Measurements from ENCODE around the gene NIPA2.
"Not testable (repeated sequence)": the region's sequence is repeated elsewhere in the genome, so short reads cannot be mapped to it uniquely, and the experiment has no call there.

NIPA2 gene

DNA sequence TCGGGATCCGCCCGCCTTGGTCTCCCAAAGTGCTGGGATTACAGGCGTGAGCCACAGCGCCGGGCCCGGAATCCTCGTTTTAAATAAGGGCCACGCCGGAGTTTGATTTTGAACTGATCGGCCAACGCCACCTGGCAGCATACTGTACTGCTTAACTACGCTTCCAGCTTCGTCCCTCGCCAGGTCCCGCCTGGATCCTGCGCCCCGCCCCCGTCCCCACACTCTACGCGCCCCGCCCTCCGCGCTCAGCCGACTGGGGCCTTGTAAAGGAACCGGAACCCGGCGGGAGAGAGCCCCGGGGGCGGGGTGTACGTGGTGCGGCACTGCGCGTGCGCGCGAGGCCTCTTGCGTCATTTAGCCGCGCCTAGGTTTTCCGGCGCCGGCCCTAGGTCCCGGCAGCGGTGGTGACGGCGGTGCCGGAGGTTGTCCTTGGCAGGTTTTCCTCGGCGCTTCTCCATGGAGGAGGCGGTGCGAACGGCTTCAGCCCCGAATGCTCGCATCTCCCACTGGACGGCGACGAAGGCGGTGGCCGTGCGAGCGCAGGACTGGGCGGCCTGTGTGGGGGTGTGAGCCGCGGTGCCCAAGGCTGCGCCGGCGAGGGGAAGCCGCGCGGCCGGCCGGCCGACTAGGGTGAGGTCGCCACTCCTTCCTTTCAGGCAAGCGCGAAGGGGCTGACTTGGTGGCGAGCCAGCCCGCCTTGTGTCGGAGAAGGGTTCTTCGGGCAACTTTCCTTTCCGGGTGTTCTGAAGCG, at the start of gene NIPA2:
TSS of gene NIPA2 (plus strand) at position 375 of the 751 bp plus-strand sequence. CDS start 13,066 bp downstream, outside the sequence.
- Mint-ChIP-seq H3K4me1 (peaks cover 22% of the 10 kb centered on the region), H3K27me3 (no peaks in the 10 kb centered on the region), H3K27ac (peak within 1 kb of the TSS; percentile 97), H3K4me3 (peak within 1 kb of the TSS; percentile 97), H3K36me3 (peaks cover 8% of the 10 kb centered on the region), H3K9me3 (no peaks in the 10 kb centered on the region)
- ATAC-seq (ENCODE audit: low read depth): peak; percentile 80
- DNase-seq (ENCODE audit: low spot score in 2 of 2): peak; percentile 98 to 99

GRCh38 chr15:22794063-22794462, 44.4 kb upstream of the NIPA2 start:
- Mint-ChIP-seq H3K4me1 (peaks cover 30% of the 10 kb centered on the region), H3K4me3 (no peak overlapping the region), H3K9me3 (peaks cover 3% of the 10 kb centered on the region), H3K27me3 (no peaks in the 10 kb centered on the region), H3K36me3 (peaks cover 8% of the 10 kb centered on the region), H3K27ac (peak overlapping the region; percentile 31)
- DNase-seq (ENCODE audit: low spot score in 2 of 2): no peak
- no peak for ATAC-seq (ENCODE audit: low read depth)

DNA sequence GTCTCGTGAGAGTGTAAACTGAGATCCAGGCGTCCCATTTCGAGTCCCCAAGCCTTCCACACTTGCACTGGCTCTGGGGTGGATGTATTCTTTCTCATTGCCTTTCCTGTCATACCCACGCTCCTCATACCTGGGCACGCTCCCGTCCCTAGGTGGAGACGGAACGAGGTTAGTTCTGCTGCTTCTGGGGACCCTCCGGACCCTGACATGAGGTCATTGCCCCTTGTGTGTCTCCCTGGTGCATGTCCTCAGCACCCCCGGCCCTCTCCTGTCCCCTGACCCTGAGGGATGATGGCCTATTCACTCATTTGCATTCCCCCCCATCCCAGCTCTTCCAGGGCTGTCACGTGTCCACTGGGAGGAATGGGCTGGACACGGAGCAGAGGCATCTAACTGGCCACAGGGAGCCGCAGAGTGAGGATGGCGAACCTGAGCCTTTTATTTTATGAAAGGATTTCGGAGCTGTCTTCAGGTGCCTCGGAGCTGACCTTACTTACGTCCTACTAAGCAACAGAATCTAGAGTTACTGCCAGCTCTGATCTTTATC, 43.8 kb upstream of the NIPA2 start:
- H3K4me3 Mint-ChIP-seq: no peak overlapping the region
- H3K27ac Mint-ChIP-seq: peak overlapping the region; percentile 28
- peaks cover 3% of the 10 kb centered on the region for H3K36me3 Mint-ChIP-seq
- peaks cover 27% of the 10 kb centered on the region for H3K4me1 Mint-ChIP-seq
- H3K27me3 Mint-ChIP-seq: no peaks in the 10 kb centered on the region
- ATAC-seq (ENCODE audit: low read depth) (no peak), DNase-seq (ENCODE audit: low spot score in 2 of 2) (no peak)
- no peaks in the 10 kb centered on the region for H3K9me3 Mint-ChIP-seq

DNA sequence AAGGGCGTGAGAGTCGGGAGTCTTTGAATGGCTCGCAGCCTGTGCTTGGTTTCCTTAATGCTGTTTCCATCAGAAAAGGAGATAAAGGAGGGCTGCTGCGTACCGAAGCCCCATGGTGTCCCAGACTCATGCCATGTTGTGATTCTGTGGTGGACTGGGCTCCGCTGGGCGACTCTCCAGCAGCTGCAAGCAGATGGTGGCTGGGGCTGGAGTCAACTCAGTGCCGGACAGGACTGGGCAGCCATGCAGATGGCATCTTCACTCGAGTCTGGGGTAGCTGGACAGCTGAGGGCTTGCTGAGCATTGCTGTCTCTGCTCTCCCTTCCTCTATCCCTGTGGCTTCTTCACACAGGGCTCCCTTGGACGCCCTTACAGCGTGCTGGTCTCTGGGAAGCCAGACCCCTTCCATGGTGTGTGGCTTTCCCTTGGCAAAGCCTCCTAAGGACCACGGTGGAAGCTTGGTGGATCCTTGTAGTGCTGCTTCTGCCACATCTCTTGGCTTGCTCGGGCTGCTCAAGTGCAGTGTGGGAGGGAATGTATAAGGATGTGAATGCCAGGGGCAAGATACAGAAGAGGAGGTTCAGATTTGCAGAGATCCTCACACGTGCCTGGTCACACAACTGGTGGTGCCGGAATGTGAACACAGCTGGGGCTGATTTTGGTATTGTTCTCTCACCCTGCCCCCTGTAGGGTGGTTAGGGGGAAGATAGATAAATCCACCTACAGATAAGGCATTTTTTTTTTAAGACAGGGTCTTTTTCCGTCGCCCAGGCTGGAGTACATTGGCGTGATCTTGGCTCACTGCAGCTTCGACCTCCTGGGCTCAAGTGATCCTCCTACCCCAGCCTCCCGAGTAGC, 43.0 kb upstream of the NIPA2 start:
- Mint-ChIP-seq H3K27ac (peak overlapping the region; percentile 86), H3K4me3 (no peak overlapping the region)

GRCh38 chr15:22796079-22796478, 42.4 kb upstream of the NIPA2 start:
- Mint-ChIP-seq H3K27ac (peak overlapping the region; percentile 86), H3K27me3 (no peaks in the 10 kb centered on the region), H3K4me3 (peak overlapping the region; percentile 71), H3K4me1 (peaks cover 28% of the 10 kb centered on the region), H3K36me3 (peaks cover 4% of the 10 kb centered on the region), H3K9me3 (no peaks in the 10 kb centered on the region)
- ATAC-seq (ENCODE audit: low read depth) (no peak), DNase-seq (ENCODE audit: low spot score in 2 of 2) (no peak)

More for the DNA sequence above, 43.0 kb upstream of the NIPA2 start:
- Mint-ChIP-seq H3K36me3 (peaks cover 3% of the 10 kb centered on the region), H3K9me3 (no peaks in the 10 kb centered on the region), H3K27me3 (no peaks in the 10 kb centered on the region), H3K4me1 (peaks cover 30% of the 10 kb centered on the region)
- DNase-seq (ENCODE audit: low spot score in 2 of 2): no peak
- ATAC-seq (ENCODE audit: low read depth): no peak

DNA sequence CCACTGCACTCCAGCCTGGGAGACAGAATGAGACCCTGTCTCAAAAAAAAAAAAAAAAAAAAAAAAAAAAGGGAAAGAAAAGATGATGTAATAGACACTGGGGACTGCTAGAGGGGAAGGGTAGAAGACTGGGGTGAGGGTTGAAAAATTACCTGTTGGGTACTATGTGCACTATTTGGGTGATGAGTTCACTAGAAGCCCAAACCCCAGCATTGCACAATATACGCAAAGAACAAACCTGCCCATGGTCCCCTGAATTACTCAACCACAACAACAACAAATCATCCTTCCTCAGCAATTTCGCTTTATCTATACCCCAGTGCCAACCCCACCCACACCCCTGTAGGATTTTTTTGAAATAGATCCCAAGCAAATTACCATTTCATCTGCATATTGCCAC, 38.6 kb upstream of the NIPA2 start:
- Mint-ChIP-seq H3K27me3 (no peaks in the 10 kb centered on the region), H3K27ac (peak overlapping the region; percentile 28), H3K36me3 (peaks cover 4% of the 10 kb centered on the region), H3K9me3 (no peaks in the 10 kb centered on the region), H3K4me1 (peaks cover 26% of the 10 kb centered on the region), H3K4me3 (no peak overlapping the region)
- ATAC-seq (ENCODE audit: low read depth): no peak
- DNase-seq (ENCODE audit: low spot score in 2 of 2): no peak

GRCh38 chr15:22803006-22803405, 35.5 kb upstream of the NIPA2 start:
- not testable (repeated sequence) for H3K27me3 Mint-ChIP-seq; H3K36me3 Mint-ChIP-seq; DNase-seq (ENCODE audit: low spot score in 2 of 2); ATAC-seq (ENCODE audit: low read depth); H3K9me3 Mint-ChIP-seq; H3K4me3 Mint-ChIP-seq
- H3K4me1 Mint-ChIP-seq: peaks cover 28% of the 10 kb centered on the region
- H3K27ac Mint-ChIP-seq: peak overlapping the region; percentile 62

DNA sequence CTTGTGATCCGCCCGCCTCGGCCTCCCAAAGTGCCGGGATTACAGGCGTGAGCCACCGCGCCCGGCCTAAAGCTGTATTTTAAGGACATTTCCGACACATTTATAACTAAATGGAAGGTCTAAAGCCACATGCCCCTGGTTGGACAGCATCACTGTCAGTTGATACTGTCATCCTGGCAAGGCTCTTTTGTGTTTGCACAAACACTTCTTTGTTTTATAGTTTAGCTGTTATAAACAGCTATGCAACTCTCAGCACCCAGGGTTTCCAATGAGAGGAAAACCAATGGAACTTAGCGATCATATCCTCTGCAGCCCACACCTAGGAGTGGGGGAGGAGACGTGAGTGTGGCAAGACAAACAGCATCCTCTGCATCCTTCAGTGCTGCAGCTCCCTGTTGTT, 32.3 kb upstream of the NIPA2 start:
- Mint-ChIP-seq H3K27ac (no peak overlapping the region), H3K4me1 (peaks cover 21% of the 10 kb centered on the region), H3K36me3 (peaks cover 3% of the 10 kb centered on the region), H3K9me3 (no peaks in the 10 kb centered on the region), H3K27me3 (no peaks in the 10 kb centered on the region), H3K4me3 (no peak overlapping the region)
- no peak for ATAC-seq (ENCODE audit: low read depth)
- DNase-seq (ENCODE audit: low spot score in 2 of 2): no peak

GRCh38 chr15:22806664-22807063, 31.8 kb upstream of the NIPA2 start:
- no peak overlapping the region for H3K4me3 Mint-ChIP-seq

GRCh38 chr15:22807831-22808230, 30.6 kb upstream of the NIPA2 start:
- H3K36me3 Mint-ChIP-seq; H3K27ac Mint-ChIP-seq; ATAC-seq (ENCODE audit: low read depth); DNase-seq (ENCODE audit: low spot score in 2 of 2); H3K9me3 Mint-ChIP-seq; H3K27me3 Mint-ChIP-seq; H3K4me3 Mint-ChIP-seq: not testable (repeated sequence)
- peaks cover 12% of the 10 kb centered on the region for H3K4me1 Mint-ChIP-seq

More at GRCh38 chr15:22806664-22807063, 31.8 kb upstream of the NIPA2 start:
- no peak for DNase-seq (ENCODE audit: low spot score in 2 of 2)
- H3K36me3 Mint-ChIP-seq: peaks cover 4% of the 10 kb centered on the region
- no peak for ATAC-seq (ENCODE audit: low read depth)
- H3K4me1 Mint-ChIP-seq: peaks cover 18% of the 10 kb centered on the region
- no peaks in the 10 kb centered on the region for H3K27me3 Mint-ChIP-seq
- no peak overlapping the region for H3K27ac Mint-ChIP-seq
- no peaks in the 10 kb centered on the region for H3K9me3 Mint-ChIP-seq

DNA sequence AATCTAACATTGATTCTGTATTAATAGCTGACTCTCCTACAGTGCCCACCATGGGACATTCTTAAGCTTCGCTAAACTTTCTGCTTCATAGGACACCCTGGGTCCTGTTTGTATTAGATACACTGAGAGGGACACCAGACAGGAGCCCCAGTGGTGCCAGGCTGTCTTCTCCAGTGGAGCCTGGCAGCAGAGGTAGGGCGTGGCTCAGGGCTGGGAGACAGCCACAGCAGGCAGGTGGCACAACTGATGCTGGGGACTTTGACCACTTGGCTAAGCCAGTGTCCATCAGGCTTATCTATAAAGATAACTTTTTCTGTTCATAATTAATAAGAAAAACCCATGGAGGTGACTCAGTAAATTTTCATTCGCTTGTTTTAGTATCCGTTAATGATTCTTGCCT, 30.2 kb upstream of the NIPA2 start:
- Mint-ChIP-seq H3K27me3 (no peaks in the 10 kb centered on the region), H3K36me3 (peaks cover 11% of the 10 kb centered on the region), H3K4me3 (no peak overlapping the region), H3K4me1 (peaks cover 11% of the 10 kb centered on the region), H3K27ac (no peak overlapping the region), H3K9me3 (no peaks in the 10 kb centered on the region)
- no peak for DNase-seq (ENCODE audit: low spot score in 2 of 2)
- ATAC-seq (ENCODE audit: low read depth): no peak

DNA sequence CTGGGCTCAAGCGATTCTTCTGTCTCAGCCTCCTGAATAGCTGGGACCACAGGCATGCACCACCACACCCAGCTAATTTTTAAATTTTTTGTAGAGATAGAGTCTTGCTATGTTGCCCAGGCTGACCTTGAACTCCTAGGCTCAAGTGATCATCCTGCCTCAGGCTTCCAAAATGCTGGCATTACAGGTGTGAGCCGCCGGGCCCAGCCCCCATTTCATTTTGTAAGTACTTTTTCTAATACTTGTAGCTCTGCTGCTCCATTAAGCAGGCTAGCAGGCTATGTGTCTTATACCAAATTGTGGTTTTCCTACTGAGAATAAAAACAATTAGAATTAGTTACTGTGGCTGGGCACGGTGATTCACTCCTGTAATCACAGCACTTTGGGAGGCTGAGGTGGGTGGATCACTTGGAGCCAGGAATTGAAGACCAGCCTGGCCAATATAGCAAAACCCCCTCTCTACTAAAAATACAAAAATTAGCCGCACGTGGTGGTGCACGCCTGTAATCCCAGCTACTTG, 29.6 kb upstream of the NIPA2 start:
- peaks cover 11% of the 10 kb centered on the region for H3K36me3 Mint-ChIP-seq
- DNase-seq (ENCODE audit: low spot score in 2 of 2): no peak
- ATAC-seq (ENCODE audit: low read depth): no peak
- H3K4me1 Mint-ChIP-seq: peaks cover 11% of the 10 kb centered on the region
- no peak overlapping the region for H3K4me3 Mint-ChIP-seq
- H3K9me3 Mint-ChIP-seq: no peaks in the 10 kb centered on the region
- no peaks in the 10 kb centered on the region for H3K27me3 Mint-ChIP-seq
- no peak overlapping the region for H3K27ac Mint-ChIP-seq

- no peak for DNase-seq (ENCODE audit: low spot score in 2 of 2)
- no peak for ATAC-seq (ENCODE audit: low read depth)
- Mint-ChIP-seq H3K27ac (no peak overlapping the region), H3K27me3 (no peaks in the 10 kb centered on the region), H3K9me3 (no peaks in the 10 kb centered on the region), H3K36me3 (peaks cover 13% of the 10 kb centered on the region), H3K4me3 (no peak overlapping the region), H3K4me1 (peaks cover 7% of the 10 kb centered on the region)
These were observed 28.2 kb upstream of the NIPA2 start for GRCh38 chr15:22810033-22810852.

All from memory B cell (primary cell).